ENCODE measurements around the gene CDS2.
A peak's percentile ranks its signal among the peaks of the same experiment; 100 is the strongest.

CDS2 gene

DNA sequence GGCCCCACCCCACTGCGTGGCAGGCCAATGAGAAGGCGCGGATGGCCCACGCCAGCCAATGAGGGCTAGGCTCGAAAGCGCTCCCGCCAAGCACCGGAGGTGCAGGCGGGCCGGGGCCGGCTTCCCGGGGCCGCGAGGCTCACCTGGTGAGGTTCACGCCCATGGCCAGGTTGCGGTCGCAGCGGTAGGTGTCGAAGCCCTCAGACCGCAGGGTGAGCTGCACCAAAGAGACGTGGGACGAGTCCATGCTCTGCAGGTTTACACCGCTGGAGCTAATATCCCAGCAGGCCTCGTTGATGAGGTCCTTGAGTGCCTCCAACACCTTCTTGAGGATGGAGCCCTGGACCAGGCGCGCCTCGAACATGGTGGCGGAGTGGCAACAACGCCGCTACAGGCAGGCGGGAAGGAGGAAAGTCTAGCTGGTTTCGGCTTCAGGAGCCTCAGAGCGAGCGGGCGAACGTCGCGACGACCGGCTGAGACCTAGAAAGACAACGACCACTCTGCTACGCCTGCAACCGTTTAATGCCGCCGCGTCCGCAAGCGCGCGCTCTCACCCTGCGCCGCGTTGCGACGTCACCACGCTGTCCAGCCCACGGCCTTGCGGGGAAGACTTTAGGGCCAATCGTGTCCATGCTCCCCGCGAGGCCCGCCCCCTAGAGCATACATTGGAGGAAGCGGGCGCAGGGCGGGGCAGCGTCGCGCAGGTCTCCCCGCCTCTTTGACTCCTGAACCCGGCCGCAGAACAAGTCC is 7.2 kb upstream of the CDS2 start, which contains the start of gene PCNA:
Gene PCNA, minus strand, starts transcription at position 524 of the 750 bp plus-strand sequence. Its CDS starts 160 bp downstream, at position 364.
- peak; percentile 97 to 98 for DNase-seq

DNA sequence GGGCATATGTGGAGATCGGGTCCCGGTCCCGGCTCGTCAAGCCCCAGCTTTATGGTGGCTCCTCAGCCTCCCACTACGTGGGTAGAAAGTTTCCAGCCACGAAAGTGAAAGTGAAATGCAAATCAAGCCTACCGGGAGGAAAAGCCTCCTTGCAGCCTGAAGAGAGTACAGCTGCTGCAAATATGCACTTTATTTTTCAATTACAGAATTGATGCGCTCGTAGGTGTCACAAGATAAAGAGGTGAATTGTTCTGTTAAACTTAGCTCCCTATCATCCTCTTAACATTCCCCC is 6.7 kb upstream of the CDS2 start:
- DNase-seq, result no peak

DNA sequence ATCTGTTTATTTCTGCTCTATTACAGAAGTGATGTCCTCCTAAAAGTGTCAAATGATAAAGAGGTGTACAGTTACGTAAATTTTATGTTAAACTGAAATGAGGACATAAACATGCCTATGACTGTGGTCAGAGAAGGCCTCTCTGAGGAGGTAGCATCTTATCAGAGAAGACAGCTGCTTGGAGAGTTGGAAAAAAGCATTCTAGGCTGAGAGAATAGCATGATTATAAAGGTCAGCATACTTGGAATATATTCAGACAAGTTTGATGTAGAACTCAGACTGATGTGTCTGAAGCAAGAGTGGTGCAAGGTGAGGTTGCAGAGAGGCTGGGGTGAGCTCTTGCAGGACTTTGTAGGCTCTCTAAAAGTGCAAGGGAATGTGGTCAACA is 3.9 kb upstream of the CDS2 start:
- no peak for DNase-seq

DNA sequence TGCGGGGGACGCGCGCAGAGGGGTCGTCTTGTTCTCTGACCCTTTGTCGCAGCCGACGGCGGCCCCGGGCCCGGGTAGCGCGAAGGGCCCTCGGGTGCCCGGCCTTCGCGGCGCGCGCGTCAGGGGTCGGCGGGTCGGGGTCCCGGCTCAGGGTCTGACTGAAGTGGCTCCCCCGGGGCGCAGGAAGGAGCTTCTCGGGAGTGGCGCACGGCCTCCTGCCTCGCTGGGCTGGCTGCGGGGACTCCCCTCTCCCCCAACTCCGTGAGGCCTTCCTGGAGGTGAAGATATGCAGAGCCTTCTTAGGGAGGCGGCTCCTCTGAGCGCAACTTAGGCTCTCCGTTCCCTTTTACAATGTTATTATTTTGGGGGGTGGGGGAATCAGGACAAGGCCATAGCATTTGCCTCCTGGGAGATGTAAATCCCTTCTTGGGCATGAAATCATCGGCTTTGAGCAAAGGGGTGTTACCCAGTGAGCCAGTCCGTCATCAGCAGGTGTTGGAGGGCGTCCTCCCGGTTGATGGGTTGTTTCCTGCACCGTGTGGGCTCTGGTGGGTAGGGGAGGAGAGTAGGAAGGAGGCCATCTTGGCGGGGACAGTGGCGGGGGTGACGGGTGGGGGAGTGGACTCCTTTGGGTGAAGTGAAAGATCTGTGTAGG is 523 bp downstream of the CDS2 start:
- DNase-seq, result peak; percentile 60 to 77

DNA sequence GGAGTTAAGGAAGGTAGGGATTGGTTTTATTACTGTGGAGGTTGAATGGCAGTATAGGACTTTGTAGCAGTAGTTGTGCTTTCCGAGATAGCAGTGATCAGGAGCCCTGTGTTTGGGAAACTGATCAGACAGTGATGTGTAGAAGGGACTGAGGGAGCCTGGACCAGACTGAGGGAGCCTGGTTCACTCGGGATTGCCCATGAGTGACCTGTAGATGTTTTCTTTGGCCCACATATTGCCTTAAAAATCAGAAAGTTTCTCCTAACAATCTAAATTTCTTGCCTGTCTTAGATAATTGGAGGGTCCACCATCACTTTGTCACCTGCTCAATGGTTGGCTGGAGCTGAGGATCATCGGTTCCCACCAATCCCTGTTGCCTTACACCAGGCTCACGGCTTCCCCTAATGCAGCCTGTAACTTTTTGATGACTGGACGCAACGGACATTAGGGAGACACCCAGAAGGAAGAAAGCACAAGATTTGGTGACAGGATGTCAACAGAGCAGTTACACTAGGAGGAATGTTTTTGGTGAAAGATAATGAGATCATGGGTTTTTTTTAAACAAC is 1.1 kb downstream of the CDS2 start:
- DNase-seq, result no peak

DNA sequence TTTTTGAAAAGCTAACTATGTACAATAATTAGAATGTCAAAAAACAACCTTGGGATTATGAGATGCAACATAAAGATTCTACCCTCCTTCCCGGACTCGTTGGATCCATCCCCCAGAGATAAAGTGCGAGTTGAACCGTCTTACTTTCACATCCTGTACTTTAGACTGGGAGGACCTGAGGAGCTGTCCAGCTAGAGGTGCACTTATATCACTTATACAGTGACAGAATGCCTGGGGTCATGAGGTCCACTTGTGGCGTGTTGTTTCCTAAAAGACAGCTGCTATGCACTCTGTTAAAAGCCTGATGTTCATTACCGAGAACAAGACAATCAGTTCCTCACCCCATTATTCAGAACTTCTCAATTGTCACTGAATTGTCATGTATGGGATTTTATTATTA is 2.1 kb downstream of the CDS2 start:
- DNase-seq, result no peak

DNA sequence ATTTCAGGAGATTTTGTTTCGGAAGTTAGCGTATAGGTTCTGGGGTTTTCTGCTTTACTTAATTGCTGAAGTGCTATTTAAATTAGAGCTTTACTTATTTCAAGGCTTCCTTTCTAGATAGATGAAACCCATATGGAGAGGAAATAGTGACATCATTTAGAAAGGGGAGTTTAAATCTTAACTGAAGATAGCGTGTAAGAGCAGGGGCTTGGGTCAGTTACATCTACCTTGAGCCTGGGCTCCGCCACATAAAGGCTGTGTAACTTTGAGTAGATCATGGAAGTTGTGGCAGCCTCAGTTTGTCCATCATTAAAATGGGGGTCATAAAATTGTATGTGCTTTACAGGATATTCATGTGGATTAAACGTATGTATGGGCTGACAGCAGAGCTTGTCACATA is 4.7 kb downstream of the CDS2 start:
- no peak for DNase-seq

DNA sequence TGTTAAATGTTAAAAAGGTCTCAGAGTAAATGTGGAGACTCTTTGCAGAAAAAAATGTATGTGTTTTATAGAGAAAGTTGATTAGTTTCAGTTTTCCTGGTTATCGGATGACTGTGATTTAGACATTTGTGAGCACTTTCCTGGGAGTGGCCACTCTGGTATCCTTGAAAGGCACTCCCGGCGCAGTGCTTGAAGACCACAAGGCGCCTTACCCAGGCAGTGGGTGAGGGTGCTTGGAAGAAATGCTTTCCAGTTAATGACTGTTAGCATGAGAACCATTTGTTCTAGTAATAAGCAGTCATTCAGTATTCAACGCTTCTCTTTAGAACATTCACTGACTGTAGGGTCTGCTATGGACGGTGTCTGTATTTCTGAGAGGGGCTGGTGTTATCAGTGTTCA is 7.2 kb downstream of the CDS2 start:
- DNase-seq, result no peak

DNA sequence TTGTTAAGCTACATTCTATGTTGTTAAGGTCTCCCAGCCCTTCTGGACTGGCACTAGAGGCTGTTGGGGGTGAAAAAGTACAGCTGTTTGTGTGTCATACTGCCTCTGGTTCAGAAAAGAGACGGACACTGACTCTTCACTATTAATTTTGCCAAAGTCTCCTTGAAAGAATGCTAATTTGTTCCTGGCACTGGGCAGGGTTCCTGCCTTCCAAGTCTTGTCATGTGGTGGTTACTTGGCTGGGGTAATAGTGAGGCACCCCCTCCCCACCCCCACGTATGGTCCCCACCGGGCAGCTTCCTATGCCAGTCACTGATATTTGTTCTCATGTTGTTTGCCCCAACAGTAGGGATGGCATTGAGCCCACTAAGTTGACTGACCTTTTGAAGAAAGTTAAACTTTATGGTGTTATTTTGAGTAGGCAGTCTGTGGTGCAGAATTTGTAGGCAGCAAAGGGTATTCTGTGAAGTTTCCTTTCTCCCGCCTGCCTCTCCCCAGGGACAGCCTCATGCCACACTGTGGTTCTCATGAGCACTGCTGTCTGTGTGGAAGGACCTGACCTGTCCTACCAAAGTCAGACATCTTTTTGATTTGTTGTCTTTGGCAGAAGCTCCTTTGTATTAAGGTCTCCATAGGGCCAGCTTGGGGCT is 8.7 kb downstream of the CDS2 start:
- no peak for DNase-seq

DNA sequence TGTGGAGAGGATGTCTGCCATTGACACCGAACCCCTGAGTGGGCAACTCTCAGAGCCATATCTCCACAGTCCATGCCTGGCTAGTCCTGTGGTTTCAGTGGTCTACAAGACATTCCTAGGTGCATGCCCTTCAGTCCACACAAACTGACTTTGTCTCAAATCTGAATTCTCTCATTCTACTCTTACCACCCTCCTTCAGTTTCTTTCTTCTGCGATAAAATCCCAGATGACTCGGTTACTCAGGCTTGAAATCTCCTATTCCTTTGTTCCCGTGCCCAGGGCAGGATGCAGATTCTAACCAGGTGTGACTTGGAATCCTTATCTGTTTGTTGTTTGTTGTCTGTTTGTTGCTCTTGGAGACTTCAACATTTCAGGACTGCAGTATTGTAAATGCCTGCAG is 9.3 kb downstream of the CDS2 start:
- no peak for DNase-seq

DNA sequence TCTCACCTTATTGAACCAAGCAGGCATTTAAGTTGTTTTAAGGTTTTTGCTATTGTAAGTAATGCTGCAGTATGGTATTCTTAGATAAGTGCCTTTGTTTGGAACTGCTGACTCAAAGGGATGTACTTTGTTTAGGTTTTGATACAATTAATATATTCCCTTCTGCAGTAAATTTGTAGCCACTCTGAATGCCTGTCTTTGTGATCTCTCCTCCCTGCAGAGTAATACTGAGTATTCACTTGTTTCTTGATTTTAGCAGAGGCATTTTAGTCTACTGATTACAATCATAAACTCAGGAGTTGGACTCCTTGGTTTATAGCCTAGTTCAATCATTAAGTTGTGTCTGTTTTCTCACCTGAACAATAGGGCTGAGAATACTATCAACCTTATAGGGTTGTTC is 13.4 kb downstream of the CDS2 start:
- DNase-seq, result no peak

DNA sequence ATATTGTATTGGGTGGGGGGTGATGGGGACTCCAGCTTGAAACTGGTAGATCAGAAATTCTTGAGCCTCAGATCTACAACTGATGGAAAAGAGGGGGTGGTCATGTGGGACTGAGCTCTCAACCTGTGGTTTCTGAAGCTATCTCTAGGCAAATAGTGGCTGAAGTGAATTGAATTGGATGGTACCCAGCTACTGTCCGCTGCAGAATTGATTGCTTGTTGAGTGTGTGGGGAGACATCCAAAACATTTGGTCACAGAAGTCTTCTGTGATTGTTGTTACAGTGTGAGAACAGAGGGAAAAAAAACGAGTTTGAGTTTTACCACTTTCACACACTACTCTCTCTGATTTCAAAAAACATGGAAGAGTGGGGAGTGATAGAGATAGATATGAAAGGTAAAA is 14.8 kb downstream of the CDS2 start:
- no peak for DNase-seq

DNA sequence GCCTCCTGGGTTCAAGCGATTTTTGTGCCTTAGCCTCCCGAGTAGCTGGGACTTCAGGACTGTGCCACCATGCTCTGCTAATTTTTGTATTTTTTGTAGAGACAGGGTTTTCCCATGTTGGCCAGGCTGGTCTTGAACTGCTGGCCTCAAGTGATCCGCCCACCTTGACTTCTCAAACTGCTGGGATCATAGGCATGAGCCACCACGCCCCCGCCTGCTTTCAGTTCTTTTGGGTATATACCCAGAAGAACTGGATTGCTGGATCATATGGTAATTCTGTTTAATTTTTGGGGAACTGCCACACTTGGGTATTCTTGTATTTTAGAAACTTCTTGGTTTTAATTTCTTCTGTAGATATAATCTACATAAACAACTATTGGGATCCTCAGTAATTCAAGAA is 17.0 kb downstream of the CDS2 start:
- no peak for DNase-seq

DNA sequence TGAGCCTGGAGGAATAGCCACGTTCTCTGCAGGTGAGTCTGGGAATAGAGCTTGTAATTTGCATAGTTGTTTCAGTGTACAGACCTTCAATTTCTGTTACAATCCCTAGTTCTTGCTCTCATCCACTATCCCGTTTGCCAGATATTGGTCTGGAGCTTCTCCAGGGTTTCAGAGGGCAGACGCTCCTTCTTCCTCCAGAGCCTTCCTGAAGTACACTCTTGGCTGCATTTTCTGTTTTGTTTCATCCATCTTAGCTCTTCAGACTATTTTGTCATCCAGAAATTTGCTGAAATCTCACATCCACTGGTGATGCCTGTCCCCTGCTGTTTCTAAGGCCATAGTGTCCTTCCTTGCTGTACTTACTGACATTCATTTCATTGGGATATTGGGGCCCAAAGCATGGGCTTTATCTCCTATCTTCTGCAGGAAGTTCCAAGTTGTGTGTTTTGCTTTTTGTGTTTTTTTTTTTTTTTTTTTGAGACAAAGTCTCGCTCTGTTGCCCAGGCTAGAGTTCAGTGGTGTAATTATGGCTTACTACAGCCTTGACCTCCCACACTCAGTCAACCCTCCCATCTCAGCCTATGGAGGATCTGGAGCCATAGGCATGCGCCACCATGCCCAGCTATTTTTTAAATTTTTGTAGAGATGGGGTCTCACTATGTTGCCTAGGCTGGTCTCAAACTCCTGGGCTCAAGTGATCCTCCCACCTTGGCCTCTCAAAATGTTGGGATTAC is 18.7 kb downstream of the CDS2 start:
- no peak for DNase-seq

DNA sequence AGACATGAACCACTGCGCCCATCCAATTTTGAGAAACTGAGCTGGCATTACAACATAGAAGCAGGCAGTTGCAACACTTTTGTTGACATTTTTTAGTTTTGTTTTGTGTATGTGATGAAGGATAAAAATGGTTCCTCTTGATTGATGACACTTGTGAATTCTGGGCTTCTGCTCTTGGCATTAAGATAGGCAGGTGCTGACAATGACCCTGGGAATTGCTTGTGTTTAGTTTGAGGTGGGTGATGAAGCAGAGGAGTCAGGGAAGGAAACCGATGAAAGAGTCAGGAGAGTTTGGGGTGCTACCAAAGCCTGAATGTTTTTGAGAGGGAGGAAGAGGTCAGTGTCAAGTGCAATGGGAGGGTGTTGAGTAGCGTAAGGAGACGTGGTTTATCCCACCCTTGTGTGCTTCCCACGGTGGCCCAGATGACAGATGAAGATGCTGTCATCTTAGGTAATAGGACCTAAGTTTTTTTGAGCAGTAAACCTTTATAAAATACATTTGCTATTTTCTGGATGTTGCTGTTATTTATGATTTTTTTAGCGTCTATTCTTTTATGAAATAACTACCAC is 19.4 kb downstream of the CDS2 start:
- DNase-seq, result no peak

DNA sequence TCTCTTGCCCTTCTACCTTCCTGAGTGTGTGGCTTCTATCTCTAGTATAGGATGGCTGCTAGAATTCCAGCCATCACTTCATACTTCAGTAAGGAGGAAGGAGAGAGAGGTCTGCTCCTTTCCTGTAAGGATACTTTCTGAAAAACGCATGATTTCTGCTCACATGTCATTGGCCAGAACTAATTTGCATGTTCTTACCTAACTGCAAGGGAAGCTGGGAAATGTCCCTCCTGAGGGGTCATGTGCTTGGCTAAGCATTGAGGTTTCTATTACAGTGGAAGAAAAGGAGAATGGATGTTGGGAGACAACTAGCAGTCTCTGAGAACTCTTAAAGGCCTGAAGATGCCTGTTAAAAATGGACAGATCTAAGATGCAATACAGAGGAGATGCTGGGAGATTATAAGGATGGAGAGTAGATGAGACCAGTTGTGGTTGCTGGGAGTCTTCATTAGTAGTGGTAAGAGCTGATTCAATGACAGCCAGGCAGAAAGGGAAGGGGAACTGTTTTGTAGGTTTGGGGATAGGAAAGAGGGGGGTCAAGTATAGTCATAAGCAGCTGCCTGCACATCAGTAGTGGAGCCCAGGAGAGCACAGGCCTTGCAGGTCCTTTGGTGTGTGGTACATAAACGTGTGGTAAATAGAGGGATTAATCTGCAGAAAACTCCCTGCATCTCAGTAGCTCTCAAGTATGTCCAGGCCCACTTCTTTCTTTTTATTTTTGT is 20.2 kb downstream of the CDS2 start:
- no peak for DNase-seq

DNA sequence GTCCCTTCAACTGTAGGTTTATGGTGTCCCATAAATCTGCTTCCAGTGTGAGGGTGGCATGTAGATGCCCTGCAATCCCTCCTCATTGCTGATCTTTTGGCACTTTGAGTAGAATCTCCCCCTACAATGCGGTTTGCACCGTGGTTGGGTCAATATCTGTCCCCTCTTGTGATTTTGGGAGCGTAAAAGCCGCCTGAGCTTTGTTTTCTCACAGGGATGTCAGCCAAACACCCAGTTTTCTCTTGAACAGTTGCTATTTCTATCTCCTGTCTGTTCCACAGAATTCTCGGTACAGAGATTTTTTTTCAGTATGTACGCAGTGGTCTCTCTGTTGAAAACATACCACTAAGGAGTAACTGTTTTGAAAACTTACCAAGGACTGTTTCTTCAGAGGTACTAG is 21.8 kb downstream of the CDS2 start:
- DNase-seq, result no peak

DNA sequence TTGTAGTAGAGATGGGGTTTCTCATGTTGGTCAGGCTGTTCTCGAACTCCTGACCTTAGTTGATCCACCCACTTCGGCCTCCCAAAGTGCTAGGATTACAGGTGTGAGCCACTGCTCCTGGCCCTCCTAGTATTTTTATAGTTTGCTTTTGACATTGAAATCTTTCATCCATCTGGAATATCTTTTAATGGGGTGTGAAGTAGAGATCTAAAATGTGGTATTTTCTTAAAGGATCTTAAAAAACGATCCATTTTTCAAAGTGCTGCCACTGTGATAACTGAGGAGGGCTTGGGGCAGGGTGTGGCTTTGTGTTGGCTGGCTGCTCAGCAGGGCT is 23.1 kb downstream of the CDS2 start:
- no peak for DNase-seq

DNA sequence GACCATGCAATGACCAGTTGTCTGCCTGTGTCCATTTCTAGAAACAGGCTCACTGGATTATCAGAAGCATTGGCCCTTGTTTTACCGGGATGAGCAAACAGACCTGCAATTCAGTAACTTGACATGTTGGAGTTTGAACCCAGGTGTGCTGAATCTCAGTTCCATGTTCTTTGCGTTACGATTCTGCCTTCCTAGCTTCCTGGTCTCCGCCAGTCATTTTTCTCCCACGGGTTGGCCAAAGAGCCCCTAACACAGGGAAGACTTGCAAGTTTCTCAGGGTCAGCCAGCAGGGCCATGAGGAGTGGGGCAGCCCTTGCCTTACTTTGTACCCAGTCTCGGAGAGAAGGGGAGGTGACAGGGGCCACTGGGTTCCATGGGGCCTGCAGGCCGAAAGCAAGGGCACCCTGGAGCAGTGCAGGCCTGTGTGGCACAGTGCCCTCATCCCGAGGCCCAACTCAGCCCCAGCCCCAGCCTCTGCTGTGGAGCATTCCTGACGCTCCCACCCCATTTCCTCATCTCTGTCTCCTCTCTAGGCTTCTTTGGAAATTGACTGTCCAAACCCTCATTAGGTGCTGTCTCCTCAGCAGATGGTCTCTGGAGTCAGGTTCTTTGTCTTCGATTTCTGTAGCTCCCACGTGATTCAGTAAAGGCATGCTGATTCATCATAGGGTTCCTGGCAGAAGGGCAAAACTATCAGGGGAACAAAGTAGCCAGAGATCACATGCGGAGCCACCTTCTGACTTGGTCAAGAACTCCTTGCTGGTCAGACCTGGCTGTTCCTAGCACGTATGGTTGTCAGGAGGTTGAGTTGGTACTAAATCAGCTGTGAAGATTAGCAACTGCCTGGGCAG is 23.6 kb downstream of the CDS2 start:
- DNase-seq, result no peak

DNA sequence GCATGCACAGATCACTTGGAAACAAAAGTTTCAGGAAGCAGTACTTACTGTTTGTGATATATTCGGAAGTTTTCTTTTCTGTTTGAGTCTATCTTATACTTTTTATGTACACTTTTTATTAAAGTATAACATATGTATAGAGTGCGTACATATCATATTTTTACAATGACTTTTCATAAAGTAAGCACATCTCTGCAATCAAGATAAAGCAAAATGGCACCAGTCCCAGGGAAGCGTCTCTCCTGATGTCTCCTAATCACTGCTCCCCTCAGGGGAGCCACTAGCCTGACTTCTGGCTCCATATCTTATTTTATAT is 26.3 kb downstream of the CDS2 start:
- no peak for DNase-seq

DNA sequence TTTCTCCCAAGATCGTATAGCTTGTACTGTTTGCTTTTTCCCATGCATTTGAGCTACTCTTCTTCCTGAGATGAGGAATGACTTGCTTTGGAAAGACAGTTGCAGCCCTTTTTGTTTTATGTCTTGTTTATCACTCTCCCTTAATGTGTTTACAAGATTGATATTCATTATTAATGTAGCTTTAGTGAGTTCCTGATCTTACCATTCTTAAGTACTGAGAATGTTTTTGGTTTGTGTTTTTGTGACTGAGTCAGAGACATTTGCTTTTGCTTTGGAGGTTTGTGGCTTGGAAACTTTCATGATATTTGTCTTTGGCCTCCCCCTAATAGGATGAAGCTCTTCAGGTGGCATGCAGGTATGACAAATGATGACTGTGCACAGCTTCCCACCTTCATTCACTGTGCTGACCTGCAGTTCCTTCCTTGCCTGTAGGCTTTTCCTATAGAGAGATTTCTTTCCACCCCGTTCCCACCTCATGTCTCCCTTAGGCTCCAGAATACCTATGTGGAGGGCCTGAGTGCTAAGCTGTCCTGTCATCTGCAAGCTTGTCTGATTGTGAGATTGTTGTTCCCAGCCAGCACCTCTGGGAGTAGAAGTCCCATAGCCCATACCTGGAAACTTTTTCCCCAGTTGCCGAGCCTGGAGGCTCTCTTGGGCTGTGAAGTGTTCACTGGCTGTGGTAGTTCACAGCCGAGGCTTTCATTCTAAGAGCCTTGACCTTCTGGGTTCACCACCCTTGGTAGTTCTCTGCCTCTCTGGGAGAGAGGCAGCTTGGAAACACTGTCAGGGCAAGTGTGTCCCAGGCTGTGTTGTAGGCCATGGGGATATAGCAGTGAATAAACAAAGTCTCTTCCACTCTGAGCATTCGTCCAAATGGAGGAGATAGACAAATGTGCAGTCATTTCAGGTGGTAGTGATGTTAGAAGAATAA is 27.1 kb downstream of the CDS2 start:
- no peak for DNase-seq

All from NCI-H2081 (cell line).